Prostate gland (tissue), 2 donors: ENCODE results near the gene KIR3DL2. TPM values are rescaled to one million over a fixed set of nuclear protein-coding genes. Genes with fewer than 3 reads are reported as not detected.
"Not testable (repeated sequence)": the region's sequence is repeated elsewhere in the genome, so short reads cannot be mapped to it uniquely, and the experiment has no call there.

Experiments
- DNase-seq: peaks from one replicate; pipeline ENCODE4 v3.0.0-alpha.2; 2019; ENCODE audit warnings: low spot score
- H3K27ac ChIP-seq, 2 donors: fragments of 200-600 bp; sonication (generic); 2 replicates each; pipeline ENCODE4 v1.5.1; 2017 to 2019
- H3K27me3 ChIP-seq: fragments of 200-600 bp; sonication (generic); replicated peaks from 2 replicates; pipeline ENCODE4 v1.5.1; 2019; ENCODE audit not compliant: insufficient read depth
- H3K36me3 ChIP-seq, 2 donors: fragments of 200-600 bp; sonication (generic); 1 replicate in 1 of 2; 2 replicates in 1 of 2; pipeline versions ENCODE4 v1.5.1 to v1.8.1; 2017 to 2019
- H3K4me1 ChIP-seq: fragments of 200-600 bp; sonication (generic); replicated peaks from 2 replicates; pipeline ENCODE4 v1.5.1; 2019
- H3K4me3 ChIP-seq, 2 donors: fragments of 200-600 bp; sonication (generic); 2 replicates each; pipeline ENCODE4 v1.5.1; 2017 to 2019
- H3K9me3 ChIP-seq: fragments of 200-600 bp; sonication (generic); 2 replicates; pipeline ENCODE4 v1.5.1; 2017
- CTCF ChIP-seq, 4 experiments: fragments of 200-600 bp in 2 of 4; fragments of 450-650 bp in 2 of 4; sonication (generic) in 2 of 4; IDR thresholded peaks; 1 replicate in 3 of 4; 2 replicates in 1 of 4; pipeline ENCODE4 v1.5.1; 2016 to 2019; ENCODE audit warnings: antibody characterized with exemption in 4 of 4, mild to moderate bottlenecking in 2 of 4, moderate library complexity in 2 of 4
- POLR2A ChIP-seq: fragments of 450-650 bp; IDR thresholded peaks from one replicate; pipeline ENCODE4 v1.6.1; 2016; ENCODE audit warnings: antibody characterized with exemption, mild to moderate bottlenecking
- POLR2AphosphoS5 ChIP-seq: sonication (generic); formaldehyde crosslinking; IDR thresholded peaks from one replicate; pipeline ENCODE4 v1.6.1; 2017; ENCODE audit warnings: antibody characterized with exemption
- WGBS: methylation state at CpG from one replicate; pipeline ENCODE4 v1.1.5; 2018; 5-methylcytosine and 5-hydroxymethylcytosine counted together
- intact Hi-C: fragments of 100-400 bp; cut with DNase I; formaldehyde crosslinking; loops from one replicate; pipeline ENCODE4 v1.14.2; 2022
- total RNA-seq, 2 donors: library from RNA; depleted of rRNA; stranded (reverse); fragments of >200 nt; gene quantifications; one replicate each; pipeline ENCODE4 v1.1.0, GENCODE V29; 2016

The KIR3DL2 gene
- total RNA-seq = not detected

- H3K27me3 ChIP-seq, H3K4me3 ChIP-seq, H3K4me1 ChIP-seq, H3K36me3 ChIP-seq, H3K27ac ChIP-seq, intact Hi-C loops, H3K9me3 ChIP-seq, DNase-seq: not testable (repeated sequence)
- WGBS = 88% methylated on average over 16 of the region's 16 CpGs
These were observed at the start of gene KIR3DL2 for GRCh38 chr19:54850061-54850640. Gene KIR3DL2, plus strand, starts transcription at chr19:54850443. Its CDS starts 33 bp downstream, at chr19:54850476.

- Histone ChIP-seq H3K4me3 (no peak within 1 kb of the TSS), H3K9me3 (no peaks in the 10 kb centered on the region), H3K27ac (no peak within 1 kb of the TSS), H3K36me3 (no peaks in the 10 kb centered on the region), H3K27me3 (no peaks in the 10 kb centered on the region), H3K4me1 (no peaks in the 10 kb centered on the region)
- WGBS = 83% methylated on average over 10 of the region's 10 CpGs
- TF ChIP-seq POLR2AphosphoS5 (no peak), CTCF (IDR thresholded peaks at IDR 0.05) (no peak), POLR2A (no peak)
- no peak for DNase-seq
- intact Hi-C loops = no loop called here
These were observed 46.8 kb upstream of the KIR3DL2 start, which contains the start of gene KIR2DL4 for GRCh38 chr19:54803410-54803809. Gene KIR2DL4, plus strand, starts transcription at chr19:54803610. Its CDS starts 42 bp downstream, at chr19:54803652.

- intact Hi-C loops = no loop called here
- Histone ChIP-seq H3K27me3 (no peaks in the 10 kb centered on the region), H3K4me3 (no peak overlapping the region), H3K4me1 (no peaks in the 10 kb centered on the region), H3K36me3 (no peaks in the 10 kb centered on the region), H3K27ac (no peak overlapping the region), H3K9me3 (no peaks in the 10 kb centered on the region)
- WGBS = 60% methylated on average over 5 of the region's 5 CpGs
- DNase-seq = no peak
- TF ChIP-seq POLR2AphosphoS5 (no peak), POLR2A (no peak), CTCF (IDR thresholded peaks at IDR 0.05) (no peak)
These were observed 46.1 kb upstream of the KIR3DL2 start for GRCh38 chr19:54804101-54804500.

- TF ChIP-seq POLR2A = no peak
- Histone ChIP-seq H3K4me3 (no peak overlapping the region), H3K4me1 (no peaks in the 10 kb centered on the region), H3K36me3 (no peaks in the 10 kb centered on the region), H3K27me3 (no peaks in the 10 kb centered on the region), H3K9me3 (no peaks in the 10 kb centered on the region), H3K27ac (no peak overlapping the region)
- intact Hi-C loops = no loop called here
- no peak for DNase-seq
- 91% methylated on average over 10 of the region's 10 CpGs for WGBS
These were observed 45.7 kb upstream of the KIR3DL2 start for GRCh38 chr19:54804571-54804970.

- no peak overlapping the region for H3K27ac ChIP-seq
- no peaks in the 10 kb centered on the region for H3K9me3 ChIP-seq
- TF ChIP-seq POLR2A (no peak), POLR2AphosphoS5 (no peak), CTCF (IDR thresholded peaks at IDR 0.05) (no peak)
- WGBS = 86% methylated on average over 14 of the region's 14 CpGs
- H3K4me3 ChIP-seq = no peak overlapping the region
- intact Hi-C loops = no loop called here
- H3K36me3 ChIP-seq = no peaks in the 10 kb centered on the region
- no peak for DNase-seq
- H3K27me3 ChIP-seq = no peaks in the 10 kb centered on the region
- no peaks in the 10 kb centered on the region for H3K4me1 ChIP-seq
These were observed 44.4 kb upstream of the KIR3DL2 start for GRCh38 chr19:54805665-54806515.

- Histone ChIP-seq H3K36me3 (no peaks in the 10 kb centered on the region), H3K27ac (no peak overlapping the region), H3K9me3 (no peaks in the 10 kb centered on the region), H3K4me1 (no peaks in the 10 kb centered on the region), H3K27me3 (no peaks in the 10 kb centered on the region), H3K4me3 (no peak overlapping the region)
- no peak for TF ChIP-seq POLR2A
- no peak for TF ChIP-seq CTCF (IDR thresholded peaks at IDR 0.05)
- no peak for TF ChIP-seq POLR2AphosphoS5
- WGBS = 64% methylated on average over 2 of the region's 2 CpGs
- intact Hi-C loops = no loop called here
- DNase-seq = no peak
These were observed 43.8 kb upstream of the KIR3DL2 start for GRCh38 chr19:54806516-54806838.

- 74% methylated on average over 3 of the region's 3 CpGs for WGBS
- DNase-seq, intact Hi-C loops: not testable (repeated sequence)
These were observed 35.7 kb upstream of the KIR3DL2 start for GRCh38 chr19:54814571-54814970.

GRCh38 chr19:54816251-54816650 is 34.0 kb upstream of the KIR3DL2 start, which contains the start of gene KIR3DL1:
Gene KIR3DL1, plus strand, starts transcription at chr19:54816468.
- H3K27me3 ChIP-seq, H3K36me3 ChIP-seq: not testable (repeated sequence)

More at GRCh38 chr19:54814571-54814970, 35.7 kb upstream of the KIR3DL2 start:
- not testable (repeated sequence) for H3K27ac ChIP-seq, H3K4me3 ChIP-seq, H3K27me3 ChIP-seq, H3K36me3 ChIP-seq, H3K4me1 ChIP-seq, H3K9me3 ChIP-seq

More at GRCh38 chr19:54816251-54816650, 34.0 kb upstream of the KIR3DL2 start, which contains the start of gene KIR3DL1:
- H3K4me3 ChIP-seq, DNase-seq, intact Hi-C loops, H3K27ac ChIP-seq, H3K4me1 ChIP-seq, H3K9me3 ChIP-seq: not testable (repeated sequence)
- WGBS = 89% methylated on average over 17 of the region's 17 CpGs
